ENCODE results near the gene OTOF.

Gene OTOF

DNA sequence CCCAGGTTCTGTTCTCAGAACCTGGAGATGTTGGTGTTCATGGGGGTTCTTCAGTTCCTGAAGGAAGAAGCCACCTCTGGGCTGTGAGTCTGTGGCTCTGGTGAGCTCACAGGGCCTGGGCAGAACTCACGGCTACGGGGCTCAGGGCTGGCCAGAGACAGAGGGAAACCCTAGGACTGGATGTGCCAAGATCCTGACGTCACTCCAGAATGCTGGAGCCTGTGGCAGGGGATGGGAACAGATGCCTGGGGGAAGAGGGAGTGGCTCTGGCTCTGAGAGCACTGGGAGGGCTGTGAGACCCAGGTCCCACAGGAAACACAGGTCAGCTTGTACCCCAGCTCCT lies at the start of gene OTOF:
Gene OTOF (minus strand): TSS at position 214 of the 343 bp plus-strand sequence.
- peak; percentile 69 for DNase-seq (ENCODE audit: low read depth)

DNA sequence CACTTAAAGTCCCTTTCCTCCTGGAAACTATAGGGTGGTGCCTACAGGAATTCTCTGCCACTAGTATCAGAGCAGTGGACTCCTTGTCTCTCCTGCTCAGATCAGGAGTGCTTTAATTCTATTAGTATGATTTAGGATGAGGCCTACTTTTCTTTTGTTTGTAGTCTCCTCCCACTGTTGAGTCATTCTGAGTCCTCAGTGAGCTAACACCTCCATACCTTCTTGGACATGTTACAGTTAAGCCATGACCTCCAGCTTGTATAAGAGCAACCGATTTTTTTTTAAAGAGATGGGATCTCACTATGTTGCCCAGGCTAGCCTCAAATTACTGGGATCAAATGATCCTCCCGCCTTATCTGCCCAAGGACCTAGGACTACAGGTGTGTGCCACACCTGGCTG lies 48.7 kb upstream of the OTOF start:
- DNase-seq (ENCODE audit: low read depth), result no peak

DNA sequence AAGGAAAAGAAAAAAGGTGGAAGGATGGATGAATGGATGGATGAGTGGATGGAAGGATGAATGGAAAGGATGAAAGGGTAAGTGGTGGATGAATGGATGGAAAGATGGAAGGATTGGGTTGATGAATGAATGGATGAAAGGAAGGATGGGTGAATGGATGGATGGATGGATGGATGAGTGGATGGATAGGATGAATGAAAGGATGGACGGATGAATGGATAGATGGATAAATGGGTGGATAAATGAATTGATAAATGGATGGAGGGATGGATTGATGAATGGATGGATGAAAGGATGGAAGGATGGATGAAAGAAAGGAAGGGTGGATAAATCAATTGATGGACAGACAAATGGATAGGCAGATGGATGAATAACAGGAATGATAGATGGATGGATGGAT lies 48.2 kb upstream of the OTOF start:
- no peak for DNase-seq (ENCODE audit: low read depth)

DNA sequence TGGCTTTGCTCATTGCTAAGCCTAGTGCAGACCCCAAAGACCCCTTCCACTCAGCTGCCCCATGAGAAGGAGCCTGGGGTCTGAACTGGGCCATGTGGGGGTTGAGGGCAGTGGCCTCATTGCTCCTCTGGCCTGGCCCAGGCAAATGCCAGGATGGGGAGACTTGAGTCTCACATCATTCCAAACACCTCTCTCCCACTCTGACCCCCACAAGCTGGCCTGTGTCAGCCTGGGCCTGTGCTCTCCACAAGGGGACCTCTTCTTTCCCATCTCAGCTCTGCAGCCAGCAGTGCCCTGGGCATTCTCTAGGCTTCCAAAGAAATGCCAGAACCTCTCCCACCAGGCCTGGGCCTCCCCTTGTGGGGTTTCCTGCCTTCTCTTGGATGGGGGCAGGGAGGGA lies 45.8 kb upstream of the OTOF start:
- no peak for DNase-seq (ENCODE audit: low read depth)

- no peak for DNase-seq (ENCODE audit: low read depth)
These were observed 44.8 kb upstream of the OTOF start for GRCh38 chr2:26522751-26523171.

GRCh38 chr2:26522325-26522724 lies 44.4 kb upstream of the OTOF start:
- peak; percentile 12 for DNase-seq (ENCODE audit: low read depth)

GRCh38 chr2:26521913-26522180 lies 43.9 kb upstream of the OTOF start:
- no peak for DNase-seq (ENCODE audit: low read depth)

DNA sequence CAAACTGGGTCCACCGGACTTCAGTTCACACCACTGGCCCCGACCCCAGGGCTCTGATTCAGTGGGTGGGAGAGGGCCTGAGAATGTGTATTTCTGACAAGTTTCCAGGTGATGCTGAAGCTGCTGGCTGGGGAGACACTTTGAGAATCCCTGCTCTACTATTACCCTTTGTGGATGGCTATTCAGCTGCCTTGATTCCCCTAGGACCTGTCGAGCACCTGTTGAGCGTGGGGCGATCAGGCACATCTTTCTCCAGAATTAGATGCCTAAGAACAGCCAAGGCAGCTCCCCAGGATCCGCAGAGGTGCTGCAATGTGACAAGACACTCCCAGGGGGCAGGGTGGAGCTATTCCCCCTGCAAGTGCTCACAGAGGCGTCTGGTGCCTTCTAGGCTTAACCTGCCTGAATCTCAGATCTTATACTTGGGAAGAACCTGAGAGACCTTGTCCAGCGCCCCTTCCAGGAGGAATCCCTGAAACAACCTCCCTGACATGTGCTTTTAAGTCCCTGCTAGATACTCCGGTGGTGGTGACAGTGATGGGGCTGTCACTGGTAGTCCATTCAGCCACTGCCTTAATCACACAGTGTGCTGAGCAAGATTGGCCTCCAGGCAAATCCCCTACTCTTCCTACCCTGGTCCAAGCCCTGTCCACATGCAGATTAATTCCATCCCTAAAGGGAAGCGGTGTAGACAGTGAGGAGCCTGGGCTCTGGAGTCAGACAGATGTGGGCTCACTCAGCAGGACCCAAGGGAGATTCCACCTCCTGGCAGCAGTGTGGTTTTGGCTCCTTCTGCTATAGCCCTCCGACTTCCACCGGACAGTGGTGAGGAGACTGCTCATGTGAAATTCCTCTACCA lies 43.4 kb upstream of the OTOF start:
- DNase-seq (ENCODE audit: low read depth), result no peak

DNA sequence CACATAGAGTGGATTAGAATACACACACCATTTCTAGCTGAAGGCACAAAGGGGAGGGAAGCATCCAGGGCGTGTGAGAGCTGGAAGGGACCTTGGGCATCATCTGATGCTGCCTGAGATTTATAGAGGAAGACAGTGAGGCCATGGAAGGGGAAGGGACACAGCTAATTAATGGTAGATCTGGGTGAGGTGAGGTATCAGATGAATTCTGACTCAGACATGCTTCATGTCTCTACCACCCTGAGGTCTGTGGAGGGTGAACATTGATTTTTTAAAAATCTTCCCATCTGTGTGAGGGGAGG lies 42.2 kb upstream of the OTOF start:
- DNase-seq (ENCODE audit: low read depth), result no peak

DNA sequence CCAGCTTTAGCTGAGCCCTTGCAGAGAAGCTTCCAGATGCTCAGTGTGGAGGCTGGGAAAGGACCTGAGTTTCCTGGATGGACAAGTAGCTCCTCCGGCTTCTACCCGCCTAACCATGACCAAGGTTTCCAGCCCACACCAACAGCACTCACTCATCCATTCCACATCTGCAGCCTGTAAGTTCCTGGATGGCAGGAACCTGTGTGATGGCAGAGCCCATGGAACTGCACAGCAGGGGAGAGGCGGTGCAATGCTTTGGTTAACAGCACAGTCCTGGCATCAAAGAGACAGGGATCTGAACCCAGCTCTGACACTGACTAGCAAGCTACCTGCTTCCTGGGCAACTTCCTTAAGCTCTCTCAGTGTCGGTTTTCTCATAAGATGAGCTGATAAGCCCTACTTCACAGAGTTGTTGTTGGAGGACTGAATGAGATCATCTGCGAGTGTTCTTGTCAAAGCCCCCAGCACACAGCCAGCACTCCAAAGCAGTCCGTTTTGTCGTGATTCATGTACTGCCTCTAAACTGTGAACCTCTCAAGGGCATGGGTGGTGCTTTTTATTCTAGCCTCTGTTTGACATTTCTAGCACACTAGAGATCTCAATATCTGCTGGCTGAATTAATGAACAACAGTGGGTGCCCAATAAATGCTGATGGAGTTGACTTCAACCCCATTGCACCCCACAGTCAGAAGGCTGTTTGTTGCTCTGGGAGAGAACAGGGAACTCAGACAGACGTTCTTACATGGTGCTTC lies 41.6 kb upstream of the OTOF start:
- DNase-seq (ENCODE audit: low read depth), result peak; percentile 6

DNA sequence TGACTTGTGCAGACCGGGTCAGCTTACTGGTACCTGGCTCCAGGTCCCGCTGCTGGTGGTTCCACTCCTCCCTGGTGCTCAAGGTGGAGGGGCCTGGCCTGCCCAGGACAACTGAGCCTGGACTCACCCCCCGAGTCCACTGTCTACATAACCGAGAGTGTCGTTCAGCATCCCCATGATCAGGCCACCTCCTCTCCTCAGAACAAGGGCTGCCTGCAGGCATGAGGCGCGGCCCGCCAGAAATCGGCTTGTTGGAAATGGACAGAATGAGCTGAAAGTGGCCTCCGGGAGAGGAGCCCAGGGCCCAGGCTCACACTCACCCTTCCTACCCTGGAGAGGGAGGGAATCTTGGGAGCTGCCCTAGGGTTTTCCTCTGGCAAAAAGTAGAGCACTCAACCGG lies 38.9 kb upstream of the OTOF start:
- DNase-seq (ENCODE audit: low read depth), result no peak

DNA sequence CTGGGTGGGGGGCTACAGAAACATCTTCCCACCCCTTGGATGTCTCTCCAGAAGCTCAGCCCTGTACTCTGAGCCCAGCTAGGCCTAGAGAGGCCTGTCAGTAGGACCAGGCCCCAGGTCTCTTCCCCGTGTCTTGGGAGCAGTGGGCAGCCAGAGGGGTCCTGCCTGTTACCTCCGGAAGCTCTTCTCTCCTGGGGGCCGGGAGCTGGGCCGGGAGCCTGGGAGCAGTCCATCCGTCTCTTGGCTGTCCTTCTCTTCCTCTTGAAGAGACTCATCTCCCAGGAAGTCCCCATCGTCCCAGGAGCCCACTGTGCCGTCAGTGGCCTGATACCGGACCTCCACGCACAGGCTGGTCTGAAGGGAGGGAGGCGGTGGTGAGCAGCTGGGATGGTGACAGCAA lies 38.3 kb upstream of the OTOF start:
- DNase-seq (ENCODE audit: low read depth), result no peak

DNA sequence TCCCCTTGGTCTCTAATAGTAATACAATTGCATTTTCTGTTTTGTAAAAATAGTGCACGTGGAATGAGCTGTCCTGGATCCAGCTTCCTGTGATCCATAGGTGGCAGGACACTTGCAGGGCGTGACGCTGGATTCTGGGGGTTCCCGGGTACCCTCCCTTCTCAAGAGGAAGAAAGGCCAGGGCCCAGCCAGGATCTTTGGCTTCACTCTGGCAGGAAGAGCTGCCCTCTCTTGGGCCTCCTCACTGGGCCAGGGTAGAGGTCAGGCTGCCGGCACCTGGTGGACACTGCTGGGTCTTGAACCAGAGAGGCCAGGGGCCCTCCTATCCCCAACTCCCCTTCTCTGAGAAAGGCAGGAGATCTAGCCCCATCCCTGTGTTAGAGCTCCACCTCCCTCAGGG lies 37.8 kb upstream of the OTOF start:
- no peak for DNase-seq (ENCODE audit: low read depth)

DNA sequence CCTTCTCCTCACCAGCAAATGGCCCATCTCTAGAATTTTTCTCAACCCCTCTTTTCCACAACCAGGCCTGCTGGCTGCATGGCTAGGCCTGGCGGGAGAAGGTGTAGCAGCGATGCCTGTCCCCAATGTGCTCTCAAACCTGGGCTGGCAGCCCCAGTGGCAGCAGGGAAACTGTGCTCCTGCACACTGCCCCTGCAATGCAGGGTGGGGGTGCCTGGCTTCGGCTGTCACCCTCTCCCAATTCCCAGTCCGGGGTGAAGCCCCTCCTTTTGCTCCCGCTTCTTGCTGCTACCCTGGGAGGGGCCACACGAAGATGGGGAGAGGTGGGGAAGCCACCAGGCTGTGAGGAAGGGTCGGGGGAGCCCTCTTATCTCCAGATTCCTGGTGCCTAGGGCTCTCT lies 36.1 kb upstream of the OTOF start:
- DNase-seq (ENCODE audit: low read depth), result no peak

DNA sequence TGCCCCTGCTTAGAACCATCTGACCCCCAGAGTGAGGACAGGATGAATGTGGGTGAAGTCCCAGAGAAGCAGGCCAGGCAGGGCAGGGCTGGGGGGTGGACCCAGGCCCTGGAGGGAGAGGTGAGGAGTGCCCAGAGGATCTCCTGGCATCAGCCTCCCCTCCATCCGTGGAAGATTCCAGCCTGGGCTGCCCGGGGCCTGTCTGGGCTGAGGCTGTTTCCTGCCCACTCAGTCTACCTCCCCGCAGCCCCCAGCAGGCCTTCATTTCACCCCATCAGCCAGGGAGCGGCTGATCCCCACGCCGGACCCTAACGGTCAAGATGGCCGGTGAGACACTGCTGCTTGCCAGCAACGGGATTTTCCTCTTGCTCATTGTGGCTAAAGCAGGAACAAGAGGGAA lies 35.3 kb upstream of the OTOF start:
- no peak for DNase-seq (ENCODE audit: low read depth)

DNA sequence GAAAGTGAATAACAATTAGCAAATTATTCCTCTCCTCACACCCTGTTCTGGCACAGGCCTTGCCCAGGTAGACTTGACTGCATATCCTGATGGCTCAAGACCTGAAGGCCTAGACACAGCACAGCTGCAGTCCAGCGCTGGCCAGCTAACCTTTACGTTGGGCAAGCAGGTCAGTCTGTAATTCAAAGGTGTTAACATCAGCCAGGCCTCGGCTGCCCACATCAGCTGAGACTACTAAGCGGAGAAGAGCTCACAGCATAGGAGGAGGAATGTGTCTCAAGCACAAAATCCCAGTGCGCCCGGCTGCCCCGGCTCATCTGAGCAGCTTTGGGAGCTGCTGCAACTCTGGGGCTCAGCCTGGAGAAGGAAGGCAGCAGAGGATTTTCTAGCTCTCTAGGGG lies 33.5 kb upstream of the OTOF start:
- no peak for DNase-seq (ENCODE audit: low read depth)

- no peak for DNase-seq (ENCODE audit: low read depth)
These were observed 32.5 kb upstream of the OTOF start for GRCh38 chr2:26510344-26510973.

- no peak for DNase-seq (ENCODE audit: low read depth)
These were observed 31.2 kb upstream of the OTOF start for GRCh38 chr2:26509141-26509540.

- no peak for DNase-seq (ENCODE audit: low read depth)
These were observed 30.0 kb upstream of the OTOF start for GRCh38 chr2:26507932-26508331.

- DNase-seq (ENCODE audit: low read depth), result no peak
These were observed 29.2 kb upstream of the OTOF start for GRCh38 chr2:26507088-26507487.

GRCh38 chr2:26506279-26506678 lies 28.4 kb upstream of the OTOF start:
- DNase-seq (ENCODE audit: low read depth), result no peak

DNA sequence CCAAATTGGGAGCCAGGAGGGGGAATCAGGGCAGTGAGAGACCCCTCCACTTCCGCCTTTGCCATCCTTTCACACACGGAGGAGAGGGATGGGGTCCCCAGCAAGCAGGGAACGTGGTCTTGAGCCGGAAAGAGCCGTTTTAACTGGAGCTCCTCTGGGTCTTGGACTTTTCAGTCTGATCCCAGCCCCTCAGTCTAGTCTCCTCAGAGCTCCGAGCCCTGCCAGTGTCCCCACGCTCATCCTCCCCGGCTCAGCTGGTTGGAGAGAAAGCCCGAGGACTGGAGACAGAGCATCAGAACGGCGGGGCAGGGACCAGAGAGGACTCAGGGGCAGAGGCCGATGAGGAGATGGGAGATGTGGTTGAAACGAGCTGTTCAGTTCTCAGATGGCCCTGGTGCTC lies 26.1 kb upstream of the OTOF start:
- DNase-seq (ENCODE audit: low read depth), result no peak

GRCh38 chr2:26503231-26503880 lies 25.4 kb upstream of the OTOF start:
- peak; percentile 25 for DNase-seq (ENCODE audit: low read depth)
